PC-9 (cell line): ENCODE measurements around the gene NFATC4.

ENCODE experiments used
- CTCF ChIP-seq: fragments of 200-600 bp; sonication (generic); conservative IDR thresholded peaks from 2 replicates; pipeline ENCODE4 v1.6.1; 2017; ENCODE audit warnings: mixed run types, antibody characterized with exemption, mild to moderate bottlenecking, moderate library complexity
- EZH2 ChIP-seq: fragments of 200-600 bp; sonication (generic); IDR thresholded peaks from 2 replicates; pipeline ENCODE4 v1.8.0; 2017; ENCODE audit warnings: antibody characterized with exemption, low read depth

GRCh38 chr14:24339284-24340151, 28.5 kb upstream of the NFATC4 start, which contains the start of gene RIPK3:
- TF ChIP-seq CTCF (no peak), EZH2 (no peak)
